Activated CD4-positive, alpha-beta T cell treated with anti-CD3 and anti-CD28 coated beads, Interleukin-2, amount 50 U/mL, for 24 hours (primary cell): Measurements from ENCODE around the gene NUDT13.
"Not testable (repeated sequence)": the region's sequence is repeated elsewhere in the genome, so short reads cannot be mapped to it uniquely, and the experiment has no call there.

Source experiments
- DNase-seq, 2 donors: peaks; one replicate each; pipeline ENCODE4 v3.0.0-alpha.2; 2020; ENCODE audit warnings: low read depth in 1 of 2, low spot score in 1 of 2

The NUDT13 gene

DNA sequence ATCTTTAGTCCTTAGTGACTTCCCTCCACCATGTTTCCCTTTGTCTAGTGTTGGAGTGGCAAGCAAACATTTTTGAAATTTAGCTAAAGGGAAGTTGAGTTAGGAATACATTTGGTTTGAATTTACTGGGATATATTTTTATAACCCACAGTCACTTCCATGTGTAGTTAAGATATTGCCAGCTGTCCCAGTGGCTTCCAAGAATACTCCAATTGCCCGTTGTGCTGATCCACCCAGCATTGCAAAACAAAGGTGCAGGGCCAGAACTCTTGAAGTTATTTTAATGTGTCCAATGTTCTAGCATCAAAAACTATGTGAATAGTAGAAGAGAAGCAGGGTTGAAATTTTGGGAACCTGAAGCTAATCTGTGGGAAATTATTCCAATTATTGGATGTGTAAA lies 11.1 kb upstream of the NUDT13 start:
- DNase-seq: no peak

DNA sequence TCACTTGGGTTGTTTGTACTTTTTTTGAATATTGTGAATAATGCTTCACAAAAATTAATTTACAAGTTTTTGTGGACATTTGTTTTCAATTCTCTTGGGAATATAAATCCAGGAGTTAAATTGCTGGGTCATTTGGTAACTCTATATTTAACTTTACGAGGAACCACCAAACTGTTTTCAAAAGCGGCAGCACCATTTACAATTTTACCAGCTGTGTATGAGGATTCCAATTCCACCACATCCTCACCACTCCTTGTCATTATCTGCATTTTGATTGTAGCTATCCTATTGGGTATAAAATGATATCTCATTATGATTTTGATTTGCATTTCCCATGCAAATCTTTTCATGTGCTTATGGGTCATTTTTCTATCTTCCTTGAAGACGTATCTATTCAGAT lies 4.0 kb upstream of the NUDT13 start:
- no peak for DNase-seq

DNA sequence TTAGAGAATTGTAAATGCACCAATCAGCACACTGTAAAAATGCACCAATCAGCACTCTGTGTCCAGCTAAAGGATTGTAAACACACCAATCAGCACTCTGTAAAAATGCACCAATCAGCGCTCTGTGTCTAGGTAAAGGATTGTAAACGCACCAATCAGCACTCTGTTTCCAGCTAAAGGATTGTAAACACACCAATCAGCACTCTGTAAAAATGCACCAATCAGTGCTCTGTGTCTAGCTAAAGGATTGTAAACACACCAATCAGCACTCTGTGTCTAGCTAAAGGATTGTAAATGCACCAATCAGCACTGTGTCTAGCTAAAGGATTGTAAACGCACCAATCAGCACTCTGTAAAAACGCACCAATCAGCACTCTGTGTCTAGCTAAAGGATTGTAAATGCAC lies 1.0 kb upstream of the NUDT13 start:
- DNase-seq: not testable (repeated sequence)

DNA sequence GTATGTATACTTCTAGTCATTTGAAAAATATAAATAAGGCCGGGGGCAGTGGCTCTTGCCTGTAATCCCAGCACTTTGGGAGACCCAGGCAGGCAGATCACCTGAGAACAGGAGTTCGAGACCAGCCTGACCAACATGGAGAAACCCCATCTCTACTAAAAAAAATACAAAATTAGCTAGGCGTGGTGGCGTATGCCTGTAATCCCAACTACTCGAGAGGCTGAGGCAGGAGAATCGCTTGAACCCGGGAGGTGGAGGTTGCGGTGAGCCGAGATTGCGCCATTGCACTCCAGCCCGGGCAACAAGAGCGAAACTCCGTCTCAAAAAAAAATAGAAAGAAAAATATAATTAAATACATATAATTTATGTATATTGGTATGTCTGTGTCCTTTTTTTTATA lies 1.8 kb downstream of the NUDT13 start:
- not testable (repeated sequence) for DNase-seq

DNA sequence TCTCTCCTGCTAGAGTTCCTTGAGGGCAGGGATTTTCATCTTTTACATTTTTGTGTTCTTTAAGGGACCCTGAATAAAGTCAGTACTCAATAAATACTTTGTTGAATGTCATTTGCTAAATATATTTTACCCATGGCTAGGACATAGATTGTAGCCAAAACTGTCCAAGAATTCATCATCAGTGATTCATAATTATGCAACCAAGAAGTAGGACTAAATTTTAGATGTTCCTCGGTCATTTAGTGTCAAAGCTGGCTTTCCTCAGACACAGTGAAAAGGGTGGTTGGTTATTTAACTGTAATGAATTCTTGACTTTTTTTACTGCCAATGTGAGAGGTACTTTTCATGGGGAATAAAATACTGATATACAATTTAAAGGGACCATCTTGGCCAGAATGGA lies 3.3 kb downstream of the NUDT13 start:
- no peak for DNase-seq

DNA sequence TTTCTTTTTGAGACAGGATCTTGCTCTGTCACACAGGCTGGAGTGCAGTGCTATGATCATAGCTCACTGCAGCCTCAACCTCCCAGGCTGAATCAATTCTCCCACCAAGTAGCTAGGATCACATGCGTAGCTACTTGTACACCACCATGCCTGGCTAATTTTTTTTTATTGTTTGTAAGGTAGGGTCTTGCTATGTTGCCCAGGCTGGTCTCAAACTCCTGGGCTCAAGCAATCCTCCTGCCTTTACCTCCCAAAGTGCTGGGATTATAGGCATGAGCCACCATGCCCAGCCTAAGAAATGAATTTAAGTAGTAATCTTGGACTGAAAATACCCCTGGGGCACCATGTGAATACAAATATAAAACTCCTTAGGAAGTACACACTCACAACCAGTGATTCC lies 5.8 kb downstream of the NUDT13 start:
- DNase-seq: no peak

DNA sequence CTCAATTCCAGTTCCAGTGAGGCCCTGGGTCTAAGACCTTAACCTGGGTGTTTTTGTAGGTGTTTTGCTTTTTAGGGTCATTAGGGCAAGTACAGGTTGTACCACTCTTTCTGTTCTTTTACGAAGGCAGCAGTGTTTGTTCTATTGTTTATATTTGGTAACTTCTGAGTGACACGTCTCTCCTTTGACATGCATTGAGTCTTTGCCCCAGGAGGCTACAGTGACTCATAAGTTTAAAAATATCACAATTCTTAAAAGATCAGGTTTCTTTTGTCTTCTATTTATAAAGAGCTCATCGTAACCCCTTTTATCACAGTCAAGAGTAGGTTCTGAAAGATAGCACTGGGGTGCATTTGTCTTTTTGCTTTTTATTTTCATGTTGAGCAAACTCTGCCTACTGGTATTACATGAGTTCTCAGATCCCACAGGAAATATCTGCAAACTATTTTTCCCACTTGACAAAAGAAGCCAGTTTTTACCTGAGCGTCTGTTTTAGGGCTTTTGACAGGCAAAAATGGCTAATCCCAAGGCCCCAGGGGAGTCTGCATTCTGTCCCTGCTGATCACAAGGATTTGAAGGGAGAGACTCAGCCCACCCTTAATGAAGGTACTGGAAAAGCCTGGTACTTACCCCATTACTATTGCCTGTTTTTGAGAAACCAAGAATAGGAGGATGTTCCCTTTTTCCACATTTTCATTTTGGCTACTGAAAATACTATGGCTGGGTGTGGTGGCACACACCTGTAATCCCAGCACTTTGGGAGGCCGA lies 7.9 kb downstream of the NUDT13 start:
- no peak for DNase-seq

DNA sequence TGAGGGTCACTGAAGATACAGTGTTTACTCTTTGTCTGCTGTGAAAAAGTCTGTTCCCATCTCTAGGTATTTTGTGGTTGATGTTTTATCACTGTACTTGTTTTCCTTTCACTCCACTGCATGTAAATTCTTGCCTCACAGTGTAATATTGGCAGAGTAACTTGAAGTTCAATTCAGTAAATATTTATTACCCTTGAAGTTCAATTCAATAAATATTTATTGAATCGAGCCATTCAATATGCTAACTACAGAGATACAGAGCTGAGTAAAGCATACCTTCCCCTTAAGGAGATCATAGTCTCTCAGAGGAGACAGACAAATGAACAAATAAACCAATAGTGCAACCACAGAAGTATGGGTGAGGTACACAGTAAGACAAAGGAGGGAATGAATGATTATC lies 9.2 kb downstream of the NUDT13 start:
- no peak for DNase-seq

DNA sequence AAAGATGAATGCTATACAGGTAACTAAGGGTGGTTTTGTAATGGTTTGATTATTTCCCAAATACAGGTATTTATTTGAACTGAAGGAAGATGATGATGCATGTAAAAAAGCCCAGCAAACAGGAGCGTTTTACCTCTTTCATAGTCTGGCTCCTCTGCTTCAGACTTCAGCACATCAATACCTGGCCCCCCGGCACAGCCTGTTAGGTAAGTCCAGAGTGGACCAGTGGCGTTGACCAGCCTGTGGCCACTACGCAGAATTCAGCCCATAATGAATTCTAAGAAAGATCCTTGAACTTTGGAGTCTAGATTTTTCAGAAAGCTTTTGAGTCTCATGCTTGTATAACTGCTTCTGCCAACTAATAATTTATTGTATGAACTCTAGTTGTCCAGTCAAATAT lies 9.7 kb downstream of the NUDT13 start:
- DNase-seq: no peak

DNA sequence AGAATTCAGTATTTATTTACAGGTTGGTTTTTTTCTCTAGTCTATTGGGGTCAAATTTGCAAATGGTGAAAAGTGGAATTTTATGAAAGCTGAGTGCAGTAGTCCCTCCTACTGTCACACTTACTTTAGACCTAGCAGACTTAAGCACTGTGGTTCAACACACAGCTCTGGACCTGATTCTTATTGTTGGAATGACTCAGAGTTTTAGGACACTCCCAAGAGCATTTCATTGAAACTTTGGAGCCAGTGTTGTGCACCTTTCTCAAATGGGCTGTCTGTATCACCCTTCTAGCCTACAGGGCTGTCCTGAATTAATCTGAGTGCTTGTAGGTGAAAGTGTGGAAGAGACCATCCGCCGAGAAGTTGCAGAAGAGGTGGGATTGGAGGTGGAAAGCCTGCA lies 16.1 kb downstream of the NUDT13 start:
- no peak for DNase-seq

DNA sequence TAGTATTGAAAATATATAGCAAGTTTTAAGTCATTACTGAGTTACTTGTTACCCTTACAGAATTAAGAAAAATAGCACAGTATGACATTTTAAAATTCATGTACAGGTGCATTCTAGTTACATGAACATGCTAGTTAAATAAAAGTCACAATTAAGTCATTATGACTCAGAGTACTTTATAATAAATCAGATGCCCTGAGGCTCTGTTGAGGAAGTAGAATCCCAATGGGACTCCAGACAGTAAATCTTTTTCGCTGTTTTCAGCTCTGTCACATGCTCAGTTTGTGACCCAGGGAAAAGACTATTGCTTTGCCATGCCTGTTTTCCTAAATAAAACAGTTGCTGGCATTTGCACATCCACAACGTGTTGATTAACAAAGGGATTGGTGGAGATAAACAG lies 21.0 kb downstream of the NUDT13 start:
- no peak for DNase-seq

DNA sequence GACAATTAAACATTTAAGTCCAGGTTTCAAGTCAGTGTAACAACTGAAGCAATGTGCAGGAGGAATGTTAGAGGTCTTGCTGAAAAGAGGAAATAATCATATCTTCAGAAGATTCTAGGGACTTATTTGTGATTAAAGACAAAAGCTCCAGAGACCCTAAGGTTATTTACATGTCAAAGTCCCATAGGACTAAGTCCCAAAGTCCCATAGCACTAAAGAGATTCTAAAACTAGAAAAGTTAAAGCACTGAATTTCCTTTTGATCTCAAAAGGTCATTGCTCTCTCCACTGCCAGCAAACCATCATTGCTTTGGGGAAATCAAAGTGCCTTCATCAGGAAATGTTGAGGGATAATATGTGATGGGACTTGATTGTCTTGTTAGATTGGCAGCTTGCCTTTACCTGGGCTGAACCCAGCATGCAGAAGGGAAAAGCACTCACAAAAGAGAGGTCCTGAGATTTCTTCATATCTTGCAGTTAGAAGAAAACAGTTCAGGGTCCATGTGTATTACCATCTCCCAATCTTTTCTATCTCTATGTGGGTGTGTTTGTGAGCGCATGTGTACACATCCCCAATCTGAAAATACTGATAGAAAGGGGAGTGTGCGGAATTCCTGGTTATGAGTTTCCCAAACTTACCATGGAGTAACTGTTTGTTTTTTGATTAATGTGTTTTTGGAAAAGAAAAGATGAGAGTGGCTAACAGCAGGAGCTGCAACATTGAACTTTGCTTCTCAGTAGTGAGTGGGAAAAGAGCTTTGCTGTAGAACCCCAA lies 21.8 kb downstream of the NUDT13 start:
- DNase-seq: no peak

DNA sequence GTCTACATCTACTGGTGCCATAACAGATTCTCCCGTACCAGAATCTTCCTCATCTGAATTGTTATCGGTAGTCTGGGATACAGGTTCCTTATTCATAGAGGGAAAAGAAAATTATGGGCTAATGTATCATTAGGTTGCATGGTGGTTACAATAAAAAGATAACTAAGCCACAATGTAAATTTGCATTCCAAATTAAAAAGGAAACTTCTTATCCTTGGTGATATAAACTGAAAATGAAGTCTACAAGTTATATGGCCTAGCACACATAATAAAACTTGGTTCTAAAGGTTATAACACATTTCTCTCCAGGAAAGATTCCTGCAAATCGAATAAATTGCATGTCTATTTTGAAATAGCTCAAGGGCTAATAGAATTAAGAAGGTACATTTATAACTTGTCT lies 24.5 kb downstream of the NUDT13 start:
- no peak for DNase-seq

DNA sequence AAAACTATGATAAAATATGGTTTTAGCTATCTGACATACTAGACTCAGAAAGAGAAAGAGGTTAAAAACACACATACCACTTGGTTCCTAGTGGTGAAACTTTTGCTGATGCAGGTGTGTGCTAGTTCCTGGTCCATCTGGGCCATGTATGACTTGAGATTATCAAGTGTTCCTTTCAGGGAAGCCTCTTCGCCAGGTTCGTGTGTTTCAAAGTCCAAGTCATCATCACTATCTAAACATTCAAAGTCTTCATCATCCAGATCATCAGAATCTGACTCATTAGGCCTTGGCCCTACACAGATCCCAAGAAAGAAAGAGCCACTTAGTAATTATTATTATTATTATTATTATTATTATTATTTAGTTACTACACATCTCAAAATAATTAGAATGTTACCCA lies 26.4 kb downstream of the NUDT13 start:
- no peak for DNase-seq

DNA sequence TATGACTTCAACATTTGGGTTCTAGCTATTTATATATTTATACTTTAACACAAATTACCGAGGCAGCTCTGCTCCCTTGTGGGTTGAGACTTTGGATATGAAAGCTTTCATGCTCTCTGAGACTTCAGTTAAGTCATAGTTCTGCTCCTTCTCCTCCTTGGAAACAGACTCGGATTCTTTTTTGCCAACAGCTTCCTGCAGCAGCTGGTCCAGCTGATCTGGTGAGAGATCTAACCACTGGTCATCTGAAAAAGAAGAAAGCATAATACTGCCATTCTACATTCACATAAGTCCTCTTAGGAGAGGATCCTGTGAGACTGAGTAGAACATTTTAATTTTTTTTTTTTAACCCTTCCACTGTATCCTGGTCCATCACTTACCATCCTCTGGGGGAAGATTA lies 29.0 kb downstream of the NUDT13 start:
- no peak for DNase-seq

DNA sequence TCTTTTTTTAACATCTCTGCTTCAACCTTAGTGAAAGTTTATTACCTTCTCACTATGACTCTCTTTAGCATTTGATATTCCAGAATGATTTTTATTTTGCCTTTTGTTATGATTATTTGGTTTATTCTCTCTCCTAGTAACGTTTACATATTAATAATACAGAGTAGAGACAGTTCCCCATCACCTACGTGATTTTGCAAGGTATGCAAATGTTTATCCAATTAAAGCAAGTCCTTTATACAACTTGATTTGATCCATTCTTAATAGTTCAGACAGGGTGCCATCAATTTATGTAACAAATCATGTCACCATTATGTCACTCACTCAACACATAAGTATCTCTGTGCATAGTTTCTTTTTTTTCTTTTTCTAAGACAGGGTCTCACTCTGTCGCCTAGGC lies 31.3 kb downstream of the NUDT13 start:
- no peak for DNase-seq

DNA sequence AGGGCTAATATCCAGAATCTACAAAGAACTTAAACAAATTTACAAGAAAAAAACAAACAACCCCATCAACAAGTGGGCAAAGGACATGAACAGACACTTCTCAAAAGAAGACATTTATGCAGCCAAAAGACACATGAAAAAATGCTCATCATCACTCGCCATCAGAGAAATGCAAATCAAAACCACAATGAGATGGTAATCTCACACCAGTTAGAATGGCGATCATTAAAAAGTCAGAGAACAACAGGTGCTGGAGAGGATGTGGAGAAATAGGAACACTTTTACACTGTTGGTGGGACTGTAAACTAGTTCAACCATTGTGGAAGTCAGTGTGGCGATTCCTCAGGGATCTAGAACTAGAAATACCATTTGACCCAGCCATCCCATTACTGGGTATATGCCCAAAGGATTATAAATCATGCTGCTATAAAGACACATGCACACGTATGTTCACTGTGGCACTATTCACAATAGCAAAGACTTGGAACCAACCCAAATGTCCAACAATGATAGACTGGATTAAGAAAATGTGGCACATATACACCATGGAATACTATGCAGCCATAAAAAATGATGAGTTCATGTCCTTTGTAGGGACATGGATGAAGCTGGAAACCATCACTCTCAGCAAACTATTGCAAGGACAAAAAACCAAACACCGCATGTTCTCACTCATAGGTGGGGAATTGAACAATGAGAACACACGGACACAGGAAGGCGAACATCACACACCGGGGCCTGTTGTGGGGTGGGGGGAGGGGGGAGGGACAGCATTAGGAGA lies 40.6 kb downstream of the NUDT13 start:
- DNase-seq: not testable (repeated sequence)

DNA sequence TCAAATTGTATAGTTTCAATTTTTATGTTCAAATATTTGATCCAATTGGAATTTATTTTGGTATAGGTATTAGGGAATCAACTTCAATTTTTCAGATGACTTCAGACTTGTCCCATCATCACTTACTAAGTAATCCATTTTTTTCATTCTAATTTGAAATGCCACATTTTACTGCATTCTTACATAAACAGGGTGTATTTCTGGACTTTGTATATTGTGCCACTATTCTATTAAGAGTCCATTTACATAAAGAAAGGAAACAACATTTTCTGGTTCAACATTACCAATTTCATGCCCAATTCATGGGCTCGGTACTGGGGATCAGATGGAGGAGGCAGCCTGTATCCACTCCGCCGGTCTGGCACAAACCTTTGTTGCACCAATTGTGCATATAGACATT lies 41.8 kb downstream of the NUDT13 start:
- no peak for DNase-seq

DNA sequence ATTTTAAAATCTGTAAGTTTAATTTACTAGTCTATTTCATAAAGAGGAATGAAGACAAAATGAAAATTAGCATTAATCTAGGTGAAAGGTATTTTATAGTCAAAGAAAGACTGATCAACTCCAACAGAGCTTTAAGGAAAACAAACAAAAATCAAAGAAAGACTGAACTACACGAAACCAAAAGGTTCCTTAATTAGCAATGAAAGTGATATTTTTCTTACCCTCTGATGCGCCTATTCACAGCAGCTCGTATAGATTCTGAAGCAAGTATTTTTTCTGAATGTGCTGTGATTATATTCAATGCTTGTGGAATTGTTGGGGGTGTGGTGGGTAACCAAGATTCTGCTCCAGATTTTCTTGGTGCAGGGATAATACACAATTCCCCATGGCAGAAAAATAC lies 45.8 kb downstream of the NUDT13 start:
- DNase-seq: no peak

DNA sequence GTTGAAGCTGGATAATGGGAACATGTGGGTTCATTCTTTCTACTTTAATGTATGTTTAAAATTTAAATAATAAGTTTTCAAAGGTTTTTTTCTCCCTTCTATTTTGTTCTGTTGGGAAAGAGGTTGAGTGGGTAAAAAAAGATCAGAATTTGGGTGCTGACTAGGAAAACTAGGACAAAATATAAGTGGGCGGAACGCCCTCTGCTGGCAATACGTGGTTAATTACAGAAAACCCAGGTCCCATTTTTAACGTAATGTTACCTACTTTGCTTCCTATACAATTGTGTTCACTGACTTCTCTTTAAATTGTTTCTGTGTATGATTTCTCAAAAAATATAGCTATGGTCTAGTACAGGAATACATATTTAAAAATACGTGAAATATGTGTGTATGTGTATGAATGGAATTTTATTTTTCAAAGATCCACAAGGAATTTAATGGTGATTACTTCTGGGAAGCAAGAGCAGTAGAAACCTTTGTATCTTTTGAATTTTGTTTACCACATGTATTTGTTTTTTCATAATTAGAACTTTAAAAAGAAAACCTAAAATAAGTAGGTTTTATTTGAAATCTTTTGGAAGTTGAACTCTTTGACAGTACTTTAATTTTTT lies 48.9 kb downstream of the NUDT13 start:
- peak; percentile 9 to 28 for DNase-seq

DNA sequence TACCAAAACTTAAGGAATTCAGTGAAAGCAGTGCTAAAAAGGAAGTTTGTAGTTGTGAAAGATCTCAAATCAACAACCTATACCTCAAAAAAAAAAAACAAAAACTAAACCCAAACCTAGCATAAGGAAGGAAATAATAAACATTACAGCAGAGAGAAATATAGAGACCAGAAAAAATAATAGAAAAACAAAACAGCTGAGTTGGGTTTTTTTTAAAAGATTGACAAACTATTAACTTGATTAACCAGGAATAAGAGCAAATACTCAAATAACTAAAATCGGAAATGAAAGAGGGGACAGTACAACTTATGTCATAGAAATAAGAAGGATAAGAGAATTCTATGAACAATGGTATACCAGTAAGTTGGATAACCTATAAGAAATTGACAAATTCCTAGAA lies 50.8 kb downstream of the NUDT13 start:
- no peak for DNase-seq

DNA sequence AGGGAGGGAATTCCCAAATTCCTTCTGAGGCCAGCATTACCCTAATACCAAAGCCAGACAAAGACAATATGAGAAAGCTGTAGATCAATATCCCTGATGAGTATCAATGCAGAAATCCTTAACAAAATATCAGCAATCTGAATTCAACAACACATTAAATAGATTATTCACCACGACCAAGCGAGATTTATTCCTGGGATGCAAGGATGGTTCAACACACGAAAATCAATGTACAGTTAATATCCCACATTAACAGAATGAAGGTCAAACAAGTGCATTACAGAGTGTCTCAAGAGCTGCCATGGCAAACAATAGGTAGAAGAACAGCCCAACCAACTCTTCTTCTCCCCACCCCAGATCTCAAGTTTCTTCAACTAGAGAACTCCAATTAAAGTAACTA lies 51.4 kb downstream of the NUDT13 start:
- DNase-seq: no peak
